ENCODE measurements around the gene CHST11. TPM values are rescaled to one million over a fixed set of nuclear protein-coding genes. Genes with fewer than 3 reads are reported as not detected.

Gene CHST11
- polyA plus RNA-seq, 1 donor (not counting 4 experiments of a cell fraction or from before 2014, with no cell fraction given), result 11.9 TPM

DNA sequence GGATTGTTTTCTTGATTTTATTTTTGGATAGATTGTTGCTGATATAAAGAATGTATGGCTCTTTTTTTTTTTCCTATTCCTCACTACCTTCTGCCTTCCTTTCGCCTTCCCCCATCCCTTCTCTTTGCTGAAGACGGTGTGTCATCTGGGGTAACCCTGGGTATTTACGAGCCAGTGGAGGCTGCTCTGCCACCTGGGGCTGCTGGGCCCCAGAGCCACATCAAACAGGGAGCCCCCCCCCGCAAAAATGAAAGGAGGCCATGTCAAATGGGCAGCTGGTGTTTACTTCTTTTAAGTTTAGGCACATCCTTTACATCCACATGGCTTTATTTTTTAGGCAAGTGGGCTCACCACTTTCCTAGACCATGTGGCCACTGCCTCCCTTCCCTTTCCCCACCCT, 25.4 kb downstream of the CHST11 start:
- Histone ChIP-seq H2AFZ (ENCODE audit: control insufficient read depth, low read length) (no peak overlapping the region), H4K20me1 (ENCODE audit: control insufficient read depth, extremely low read depth, insufficient read depth, low read length) (peaks cover 2% of the 10 kb centered on the region), H3K4me3 (ENCODE audit: control insufficient read depth in 2 of 3, extremely low read depth in 1 of 3, insufficient read depth in 2 of 3, low read depth in 1 of 3, low read length in 3 of 3) (no peak overlapping the region), H3K79me2 (ENCODE audit: control insufficient read depth, insufficient read depth, low read length) (peaks cover 45% of the 10 kb centered on the region), H3K27me3 (ENCODE audit: control insufficient read depth, extremely low read depth, insufficient read depth, low read length) (no peaks in the 10 kb centered on the region), H3K9me3 (ENCODE audit: control insufficient read depth, low read depth, low read length) (no peaks in the 10 kb centered on the region), H3K4me1 (ENCODE audit: control insufficient read depth, extremely low read depth, insufficient read depth, low read length) (peaks cover 8% of the 10 kb centered on the region), H3K4me2 (ENCODE audit: control insufficient read depth, extremely low read depth, insufficient read depth, low read depth, low read length) (no peak overlapping the region), H3K9me1 (ENCODE audit: control insufficient read depth, extremely low read depth, insufficient read depth, low read length) (peaks cover 4% of the 10 kb centered on the region), H3K27ac (ENCODE audit: control insufficient read depth, insufficient read depth, low read length) (no peak overlapping the region), H3K36me3 (ENCODE audit: control insufficient read depth in 2 of 2, extremely low read depth in 1 of 2, insufficient read depth in 2 of 2, low read length in 2 of 2) (peaks cover 4 to 7% of the 10 kb centered on the region in 2 experiments), H3K9ac (ENCODE audit: control insufficient read depth, extremely low read depth, insufficient read depth, low read length) (no peak overlapping the region)
- DNase-seq (ENCODE audit: low read depth, low spot score), result no peak
- dilution Hi-C loops (cut with MboI; ENCODE audit: extremely low pct_ligation_motif_present, low sequenced_read_pairs), result no loop called here
- no peak for TF ChIP-seq EZH2 (IDR thresholded peaks at IDR 0.05; ENCODE audit: low read length)
- TF ChIP-seq, protein P1, sequence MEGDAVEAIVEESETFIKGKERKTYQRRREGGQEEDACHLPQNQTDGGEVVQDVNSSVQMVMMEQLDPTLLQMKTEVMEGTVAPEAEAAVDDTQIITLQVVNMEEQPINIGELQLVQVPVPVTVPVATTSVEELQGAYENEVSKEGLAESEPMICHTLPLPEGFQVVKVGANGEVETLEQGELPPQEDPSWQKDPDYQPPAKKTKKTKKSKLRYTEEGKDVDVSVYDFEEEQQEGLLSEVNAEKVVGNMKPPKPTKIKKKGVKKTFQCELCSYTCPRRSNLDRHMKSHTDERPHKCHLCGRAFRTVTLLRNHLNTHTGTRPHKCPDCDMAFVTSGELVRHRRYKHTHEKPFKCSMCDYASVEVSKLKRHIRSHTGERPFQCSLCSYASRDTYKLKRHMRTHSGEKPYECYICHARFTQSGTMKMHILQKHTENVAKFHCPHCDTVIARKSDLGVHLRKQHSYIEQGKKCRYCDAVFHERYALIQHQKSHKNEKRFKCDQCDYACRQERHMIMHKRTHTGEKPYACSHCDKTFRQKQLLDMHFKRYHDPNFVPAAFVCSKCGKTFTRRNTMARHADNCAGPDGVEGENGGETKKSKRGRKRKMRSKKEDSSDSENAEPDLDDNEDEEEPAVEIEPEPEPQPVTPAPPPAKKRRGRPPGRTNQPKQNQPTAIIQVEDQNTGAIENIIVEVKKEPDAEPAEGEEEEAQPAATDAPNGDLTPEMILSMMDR (optimal IDR thresholded peaks at IDR 0.05 in 1 of 3, IDR thresholded peaks at IDR 0.05 in 1 of 3, conservative IDR thresholded peaks at IDR 0.05 in 1 of 3; ENCODE audit: extremely low read depth in 1 of 3, insufficient read depth in 2 of 3, low read length in 3 of 3), result no peak
- no peak for FAIRE-seq

GRCh38 chr12:104482748-104483147, 26.0 kb downstream of the CHST11 start:
- no peak overlapping the region for H3K9ac ChIP-seq (ENCODE audit: control insufficient read depth, extremely low read depth, insufficient read depth, low read length)

More at GRCh38 chr12:104482748-104483147, 26.0 kb downstream of the CHST11 start:
- DNase-seq (ENCODE audit: low read depth, low spot score) (no peak), FAIRE-seq (no peak)
- Histone ChIP-seq H3K79me2 (ENCODE audit: control insufficient read depth, insufficient read depth, low read length) (peaks cover 46% of the 10 kb centered on the region), H3K36me3 (ENCODE audit: control insufficient read depth in 2 of 2, extremely low read depth in 1 of 2, insufficient read depth in 2 of 2, low read length in 2 of 2) (peaks cover 4 to 7% of the 10 kb centered on the region in 2 experiments), H3K27me3 (ENCODE audit: control insufficient read depth, extremely low read depth, insufficient read depth, low read length) (no peaks in the 10 kb centered on the region), H4K20me1 (ENCODE audit: control insufficient read depth, extremely low read depth, insufficient read depth, low read length) (peaks cover 2% of the 10 kb centered on the region), H3K4me3 (ENCODE audit: control insufficient read depth in 2 of 3, extremely low read depth in 1 of 3, insufficient read depth in 2 of 3, low read depth in 1 of 3, low read length in 3 of 3) (no peak overlapping the region), H3K4me1 (ENCODE audit: control insufficient read depth, extremely low read depth, insufficient read depth, low read length) (peaks cover 8% of the 10 kb centered on the region), H3K9me3 (ENCODE audit: control insufficient read depth, low read depth, low read length) (no peaks in the 10 kb centered on the region), H3K4me2 (ENCODE audit: control insufficient read depth, extremely low read depth, insufficient read depth, low read depth, low read length) (no peak overlapping the region), H3K27ac (ENCODE audit: control insufficient read depth, insufficient read depth, low read length) (no peak overlapping the region), H2AFZ (ENCODE audit: control insufficient read depth, low read length) (no peak overlapping the region), H3K9me1 (ENCODE audit: control insufficient read depth, extremely low read depth, insufficient read depth, low read length) (peaks cover 4% of the 10 kb centered on the region)
- dilution Hi-C loops (cut with MboI; ENCODE audit: extremely low pct_ligation_motif_present, low sequenced_read_pairs), result no loop called here
- TF ChIP-seq, protein P1 (optimal IDR thresholded peaks at IDR 0.05 in 1 of 3, IDR thresholded peaks at IDR 0.05 in 1 of 3, conservative IDR thresholded peaks at IDR 0.05 in 1 of 3; ENCODE audit: extremely low read depth in 1 of 3, insufficient read depth in 2 of 3, low read length in 3 of 3), result no peak
- no peak for TF ChIP-seq EZH2 (IDR thresholded peaks at IDR 0.05; ENCODE audit: low read length)
